Psoas muscle (tissue), 8 donors: ENCODE data around the gene AFAP1. TPM values are rescaled to one million over a fixed set of nuclear protein-coding genes. Genes with fewer than 3 reads are reported as not detected.

Experiments
- ATAC-seq, 4 donors: fragments of 200-7000 bp; cut with Tn5 transposase; one replicate each; pipeline ENCODE4 v1.9.1; 2020; ENCODE audit warnings: moderate library complexity in 3 of 4, mild to moderate bottlenecking in 2 of 4
- DNase-seq, 2 donors: peaks; one replicate each; pipeline ENCODE4 v3.0.0-alpha.2; 2020
- H3K27ac ChIP-seq: fragments of 200-600 bp; one replicate; pipeline ENCODE4 v1.8.0; 2022
- H3K27me3 ChIP-seq, 3 donors: fragments of 200-600 bp in 1 of 3; one replicate each; pipeline versions ENCODE4 v1.6.1 to v1.8.0; 2013 to 2022; ENCODE audit warnings: low read length in 2 of 3, mild to moderate bottlenecking in 2 of 3, moderate library complexity in 1 of 3; ENCODE audit not compliant: insufficient read depth in 3 of 3
- H3K36me3 ChIP-seq, 2 donors: fragments of 200-600 bp in 1 of 2; one replicate each; pipeline versions ENCODE4 v1.6.1 to v1.8.0; 2013 to 2022; ENCODE audit warnings: low read depth in 1 of 2, mild to moderate bottlenecking in 1 of 2, moderate library complexity in 1 of 2; ENCODE audit not compliant: insufficient read depth in 1 of 2
- H3K4me1 ChIP-seq: fragments of 200-600 bp; one replicate; pipeline ENCODE4 v1.8.0; 2022
- H3K4me3 ChIP-seq: fragments of 200-600 bp; one replicate; pipeline ENCODE4 v1.8.0; 2022; ENCODE audit warnings: mild to moderate bottlenecking
- H3K9me3 ChIP-seq: fragments of 200-600 bp; one replicate; pipeline ENCODE4 v1.8.0; 2022
- whole genome bisulfite sequencing, 3 donors: extraction: QIAGEN DNeasy Blood & Tissue Kit; methylation state at CpG; one replicate each; pipeline versions ENCODE4 v1.1.6 to v1.1.7; 2013; 5-methylcytosine and 5-hydroxymethylcytosine counted together
- intact Hi-C, 2 donors: fragments of 100-400 bp; cut with DNase I; formaldehyde crosslinking; loops; one replicate each; pipeline versions ENCODE4 v1.11.0 to v1.14.2; 2022
- polyA plus RNA-seq, 3 donors: library from polyadenylated mRNA; stranded (reverse); fragments of 200-250 nt; gene quantifications; one replicate each; pipeline ENCODE4 v1.2.3, GENCODE V29; 2013
- total RNA-seq, 4 donors: library from RNA; stranded (reverse); fragmentation: NEBNext Ultra II Directional in 2 of 4; extraction: Animal tissue kit (Norgen Biotek cat#: 25700) in 2 of 4; gene quantifications; one replicate each; pipeline versions ENCODE4 v1.2.1 to v1.2.4, GENCODE V29; 2021 to 2023
- TF ChIP-seq, protein P1 (sequence below): fragments of 200-600 bp; IDR thresholded peaks from one replicate; pipeline ENCODE4 v1.8.0; 2022; ENCODE audit warnings: antibody characterized with exemption
- donor health status: healthy with polysubstance abuse.
- donor health status: DM: no; HTN: no; CAD: no; lungs with moderate emphysema.
- donor health status: Bipolar disorder and iron deficiency.
- donor health status: healthy.
- donor health status: DM: yes; HTN: yes; CAD: no.
- donor health status: DM: no; HTN: no; CAD: no.
- donor health status: DM: no; HTN: no; CAD: no.
- donor health status: DM: yes; HTN: yes; CAD: no.

The AFAP1 gene
- total and polyA plus RNA-seq, 7 donors = 1.3 to 11.4 (median 2.6) TPM

- peak; percentile 83 to 90 for DNase-seq
- no peaks in the 10 kb centered on the region for H3K27me3 ChIP-seq
- TF ChIP-seq, protein P1, sequence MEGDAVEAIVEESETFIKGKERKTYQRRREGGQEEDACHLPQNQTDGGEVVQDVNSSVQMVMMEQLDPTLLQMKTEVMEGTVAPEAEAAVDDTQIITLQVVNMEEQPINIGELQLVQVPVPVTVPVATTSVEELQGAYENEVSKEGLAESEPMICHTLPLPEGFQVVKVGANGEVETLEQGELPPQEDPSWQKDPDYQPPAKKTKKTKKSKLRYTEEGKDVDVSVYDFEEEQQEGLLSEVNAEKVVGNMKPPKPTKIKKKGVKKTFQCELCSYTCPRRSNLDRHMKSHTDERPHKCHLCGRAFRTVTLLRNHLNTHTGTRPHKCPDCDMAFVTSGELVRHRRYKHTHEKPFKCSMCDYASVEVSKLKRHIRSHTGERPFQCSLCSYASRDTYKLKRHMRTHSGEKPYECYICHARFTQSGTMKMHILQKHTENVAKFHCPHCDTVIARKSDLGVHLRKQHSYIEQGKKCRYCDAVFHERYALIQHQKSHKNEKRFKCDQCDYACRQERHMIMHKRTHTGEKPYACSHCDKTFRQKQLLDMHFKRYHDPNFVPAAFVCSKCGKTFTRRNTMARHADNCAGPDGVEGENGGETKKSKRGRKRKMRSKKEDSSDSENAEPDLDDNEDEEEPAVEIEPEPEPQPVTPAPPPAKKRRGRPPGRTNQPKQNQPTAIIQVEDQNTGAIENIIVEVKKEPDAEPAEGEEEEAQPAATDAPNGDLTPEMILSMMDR = peak; percentile 67
- no peaks in the 10 kb centered on the region for H3K9me3 ChIP-seq
- no peaks in the 10 kb centered on the region for H3K36me3 ChIP-seq
- intact Hi-C loops = loop anchor here (1.0 to 5.0 kb wide), 2 partner anchors 40 to 42 kb away; no protein-coding TSS in a partner anchor
- no peak overlapping the region for H3K27ac ChIP-seq
- peak; percentile 79 to 91 (median 85) for ATAC-seq
- no peak overlapping the region for H3K4me3 ChIP-seq
- 50 to 57% (median 56%) methylated on average over 11 of the region's 11 CpGs for WGBS, 3 donors
- peaks cover 17% of the 10 kb centered on the region for H3K4me1 ChIP-seq
Measured at GRCh38 chr4:7843831-7844593, 95.6 kb downstream of the AFAP1 start.

GRCh38 chr4:7842384-7843279, 97.0 kb downstream of the AFAP1 start:
- peak; percentile 66 to 74 for DNase-seq
- TF ChIP-seq, protein P1 = no peak
- H3K4me3 ChIP-seq = no peak overlapping the region
- ATAC-seq = peak; percentile 59 to 80 (median 75)
- H3K27ac ChIP-seq = peak overlapping the region; percentile 67
- peaks cover 17% of the 10 kb centered on the region for H3K4me1 ChIP-seq
- WGBS, 3 donors = 60 to 72% (median 67%) methylated on average over 22 of the region's 22 CpGs
- H3K9me3 ChIP-seq = no peaks in the 10 kb centered on the region
- H3K27me3 ChIP-seq = no peaks in the 10 kb centered on the region
- peaks cover 0 to 8% of the 10 kb centered on the region in 2 donors for H3K36me3 ChIP-seq
- intact Hi-C loops = loop anchor here in 1 of 2 donors (5.0 kb wide), 1 partner anchor 40 kb away; no protein-coding TSS in a partner anchor

GRCh38 chr4:7841894-7842293, 97.8 kb downstream of the AFAP1 start:
- no peaks in the 10 kb centered on the region for H3K9me3 ChIP-seq
- no peak for DNase-seq
- peaks cover 17% of the 10 kb centered on the region for H3K4me1 ChIP-seq
- intact Hi-C loops = loop anchor here in 1 of 2 donors (5.0 kb wide), 1 partner anchor 40 kb away; no protein-coding TSS in a partner anchor
- ATAC-seq = no peak
- TF ChIP-seq, protein P1 = no peak
- H3K36me3 ChIP-seq = peaks cover 0 to 9% of the 10 kb centered on the region in 2 donors
- 83 to 90% (median 84%) methylated on average over 2 of the region's 2 CpGs for WGBS, 3 donors
- H3K27ac ChIP-seq = no peak overlapping the region
- H3K27me3 ChIP-seq = no peaks in the 10 kb centered on the region
- H3K4me3 ChIP-seq = no peak overlapping the region

- Histone ChIP-seq H3K4me1 (peaks cover 17% of the 10 kb centered on the region), H3K4me3 (no peak overlapping the region), H3K27ac (no peak overlapping the region), H3K9me3 (no peaks in the 10 kb centered on the region), H3K36me3 (peaks cover 0 to 9% of the 10 kb centered on the region in 2 donors), H3K27me3 (no peaks in the 10 kb centered on the region)
- 92 to 95% (median 93%) methylated on average over 6 of the region's 6 CpGs for WGBS, 3 donors
- no peak for DNase-seq
- intact Hi-C loops = loop anchor here in 1 of 2 donors (5.0 kb wide), 1 partner anchor 39 kb away; no protein-coding TSS in a partner anchor
- no peak for ATAC-seq
- TF ChIP-seq, protein P1 = no peak
Measured at GRCh38 chr4:7841071-7841470, 98.6 kb downstream of the AFAP1 start.
